ENCODE measurements around the gene CDV3. TPM values are rescaled to one million over a fixed set of nuclear protein-coding genes. Genes with fewer than 3 reads are reported as not detected.

The CDV3 gene
- polyA plus RNA-seq, 12 donors: 99.8 to 174 (median 159) TPM; not detected in 1

GRCh38 chr3:133595341-133595740, 21.9 kb downstream of the CDV3 start:
- no peak for DNase-seq

- DNase-seq: no peak
These were observed 24.9 kb downstream of the CDV3 start for GRCh38 chr3:133598405-133598804.

GRCh38 chr3:133599280-133599679, 25.8 kb downstream of the CDV3 start:
- no peak for DNase-seq

GRCh38 chr3:133600572-133601081, 27.1 kb downstream of the CDV3 start:
- no peak for DNase-seq

- DNase-seq: no peak
These were observed 32.9 kb downstream of the CDV3 start for GRCh38 chr3:133606342-133606741.

- DNase-seq: no peak
These were observed 33.4 kb downstream of the CDV3 start for GRCh38 chr3:133606902-133607301.

- DNase-seq: no peak
These were observed 34.3 kb downstream of the CDV3 start for GRCh38 chr3:133607816-133608215.

GRCh38 chr3:133608388-133608787, 34.9 kb downstream of the CDV3 start:
- no peak for DNase-seq

- DNase-seq: no peak
These were observed 36.5 kb downstream of the CDV3 start for GRCh38 chr3:133610031-133610430.

- no peak for DNase-seq
These were observed 38.0 kb downstream of the CDV3 start for GRCh38 chr3:133611534-133611933.

- no peak for DNase-seq
These were observed 46.7 kb downstream of the CDV3 start for GRCh38 chr3:133620066-133620784.

GRCh38 chr3:133627789-133628188, 54.3 kb downstream of the CDV3 start:
- DNase-seq: no peak

GRCh38 chr3:133629146-133629545, 55.7 kb downstream of the CDV3 start:
- no peak for DNase-seq

GRCh38 chr3:133633439-133633838, 60.0 kb downstream of the CDV3 start:
- no peak for DNase-seq

Other genes with a start within 250 kb of the CDV3 start
- gene BFSP2, start 173.6 kb upstream of the CDV3 start, polyA plus RNA-seq (ENCODE audit: insufficient read length in 12 of 12): not detected
- gene TOPBP1, start 88.3 kb downstream of the CDV3 start, polyA plus RNA-seq (ENCODE audit: insufficient read length in 12 of 12): 10 to 100 TPM in 11 of 12 donors, not detected in 1; 18.0 to 57.8 (median 32.1) TPM
- gene TF, start 172.7 kb downstream of the CDV3 start, polyA plus RNA-seq (ENCODE audit: insufficient read length in 12 of 12): 10 to 100 TPM in 1 of 12 donors, 1 to 10 TPM in 9, not detected in 2; 3.0 to 91.2 (median 6.2) TPM
- gene SRPRB, start 232.1 kb downstream of the CDV3 start, polyA plus RNA-seq (ENCODE audit: insufficient read length in 12 of 12): 10 to 100 TPM in 11 of 12 donors, not detected in 1; 17.9 to 47.2 (median 34.1) TPM

All from muscle of arm (tissue), 12 donors.